H1 (cell line): Measurements from ENCODE around the gene SHANK2. TPM values are rescaled to one million over a fixed set of nuclear protein-coding genes. Genes with fewer than 3 reads are reported as not detected.
A peak's percentile ranks its signal among the peaks of the same experiment; 100 is the strongest.

Experiments
- CTCF ChIA-PET: fragments of 300-600 bp; sonication (Branson Sonifier 250); formaldehyde crosslinking; loops from one replicate; lab custom pipeline; 2021; ENCODE audit not compliant: partially characterized antibody; lab: Charles Lee
- POLR2A ChIA-PET: fragments of 300-600 bp; sonication (Branson Sonifier 250); formaldehyde crosslinking; loops from one replicate; lab custom pipeline; 2021; ENCODE audit warnings: inconsistent platforms; ENCODE audit not compliant: partially characterized antibody; lab: Charles Lee
- DNase-seq, 2 experiments: peaks; one replicate each; pipeline versions ENCODE4 v3.0.0 to v3.0.0-alpha.2; 2010 to 2022; ENCODE audit warnings: low spot score in 2 of 2, low read depth in 1 of 2, mixed read lengths in 1 of 2
- FAIRE-seq: peaks from 2 replicates; lab custom pipeline; 2011; peaks lifted over from hg19 to GRCh38; lab: Jason Lieb, UNC
- H2AFZ ChIP-seq: 2 replicates; pipeline ENCODE4 v1.8.1; 2012; ENCODE audit warnings: low read length, inconsistent platforms
- H2AK5ac ChIP-seq: 2 replicates; pipeline ENCODE4 v1.6.1; 2013; ENCODE audit warnings: low read depth, low read length
- H2BK120ac ChIP-seq: replicated peaks from 2 replicates; pipeline ENCODE3; 2013; ENCODE audit warnings: low read depth, low read length, inconsistent platforms
- H2BK12ac ChIP-seq: 2 replicates; pipeline ENCODE4 v1.6.1; 2013; ENCODE audit warnings: low read depth, low read length
- H2BK15ac ChIP-seq: 2 replicates; pipeline ENCODE4 v1.6.1; 2013; ENCODE audit warnings: low read length
- H2BK20ac ChIP-seq: 2 replicates; pipeline ENCODE4 v1.6.1; 2013; ENCODE audit warnings: low read length
- H2BK5ac ChIP-seq: 2 replicates; pipeline ENCODE4 v1.6.1; 2013; ENCODE audit warnings: low read depth, low read length
- H3K14ac ChIP-seq: 2 replicates; pipeline ENCODE4 v1.6.1; 2013; ENCODE audit warnings: inconsistent platforms; ENCODE audit not compliant: insufficient read length
- H3K18ac ChIP-seq: 2 replicates; pipeline ENCODE4 v1.6.1; 2013; ENCODE audit warnings: low read length; ENCODE audit errors: extremely low read depth
- H3K23ac ChIP-seq: 2 replicates; pipeline ENCODE4 v1.6.1; 2013; ENCODE audit warnings: inconsistent platforms; ENCODE audit not compliant: insufficient read length
- H3K23me2 ChIP-seq: 2 replicates; pipeline ENCODE4 v1.6.1; 2013; ENCODE audit warnings: low read depth, low read length
- H3K27ac ChIP-seq: 2 replicates; pipeline ENCODE4 v1.6.1; 2011; ENCODE audit warnings: low read depth, low read length, inconsistent platforms
- H3K27me3 ChIP-seq, 4 experiments: replicated peaks in 1 of 4; 1 replicate in 1 of 4; 2 replicates in 3 of 4; pipeline versions ENCODE4 v1.6.1 to v1.8.1; 2011 to 2013; ENCODE audit warnings: low read length in 3 of 4, mild to moderate bottlenecking in 3 of 4, inconsistent platforms in 2 of 4, mixed read lengths in 2 of 4, moderate library complexity in 1 of 4; ENCODE audit not compliant: control insufficient read depth in 3 of 4, insufficient read depth in 3 of 4; ENCODE audit errors: extremely low read depth in 1 of 4
- H3K36me3 ChIP-seq, 4 experiments: 2 replicates each; pipeline versions ENCODE4 v1.6.1 to v1.8.1; 2011 to 2013; ENCODE audit warnings: mild to moderate bottlenecking in 4 of 4, low read length in 3 of 4, moderate library complexity in 2 of 4, control low read depth in 1 of 4, inconsistent platforms in 1 of 4; ENCODE audit not compliant: insufficient read depth in 4 of 4, control insufficient read depth in 2 of 4
- H3K4ac ChIP-seq: replicated peaks from 2 replicates; pipeline ENCODE3; 2013; ENCODE audit warnings: low read length, low read depth, mixed read lengths, inconsistent platforms; ENCODE audit not compliant: insufficient read length
- H3K4me1 ChIP-seq, 4 experiments: replicated peaks in 1 of 4; 1 replicate in 1 of 4; 2 replicates in 3 of 4; pipeline versions ENCODE4 v1.6.1 to v1.8.1; 2011 to 2013; ENCODE audit warnings: low read length in 3 of 4, inconsistent platforms in 2 of 4, mixed read lengths in 1 of 4; ENCODE audit not compliant: insufficient read depth in 4 of 4, control insufficient read depth in 3 of 4
- H3K4me2 ChIP-seq, 2 experiments: 2 replicates each; pipeline versions ENCODE4 v1.6.1 to v1.8.1; 2011 to 2013; ENCODE audit warnings: low read depth in 2 of 2, low read length in 2 of 2, control low read depth in 1 of 2, inconsistent platforms in 1 of 2, mild to moderate bottlenecking in 1 of 2; ENCODE audit not compliant: insufficient read depth in 1 of 2
- H3K4me3 ChIP-seq, 4 experiments: fragments of 200-600, 300-600 bp in 1 of 4; sonication (generic), shearing (Covaris generic), sonication (Bioruptor Twin) in 1 of 4; 2 replicates each; pipeline versions ENCODE4 v1.5.1 to v1.8.1; 2011 to 2016; ENCODE audit warnings: low read length in 4 of 4, low read depth in 3 of 4, control low read depth in 2 of 4, inconsistent platforms in 2 of 4, mild to moderate bottlenecking in 2 of 4, mixed read lengths in 1 of 4, moderate library complexity in 1 of 4; ENCODE audit not compliant: insufficient read depth in 2 of 4; ENCODE audit errors: extremely low read depth in 1 of 4
- H3K56ac ChIP-seq: replicated peaks from 2 replicates; pipeline ENCODE3; 2013; ENCODE audit warnings: low read depth, mild to moderate bottlenecking, mixed read lengths, low read length, inconsistent platforms; ENCODE audit not compliant: insufficient read length
- H3K79me1 ChIP-seq: 2 replicates; pipeline ENCODE4 v1.6.1; 2013; ENCODE audit warnings: low read depth, low read length, control low read depth
- H3K79me2 ChIP-seq, 2 experiments: 2 replicates each; pipeline versions ENCODE4 v1.6.1 to v1.8.1; 2012 to 2013; ENCODE audit warnings: low read length in 2 of 2, mild to moderate bottlenecking in 2 of 2, inconsistent platforms in 1 of 2; ENCODE audit not compliant: insufficient read depth in 2 of 2, control insufficient read depth in 1 of 2
- H3K9ac ChIP-seq, 4 experiments: replicated peaks in 1 of 4; 1 replicate in 1 of 4; 2 replicates in 3 of 4; pipeline versions ENCODE4 v1.6.1 to v1.8.1; 2011 to 2013; ENCODE audit warnings: low read depth in 3 of 4, low read length in 3 of 4, control low read depth in 2 of 4, mild to moderate bottlenecking in 2 of 4, moderate library complexity in 2 of 4, inconsistent platforms in 1 of 4; ENCODE audit errors: extremely low read depth in 1 of 4
- H3K9me3 ChIP-seq, 2 experiments: 2 replicates each; pipeline versions ENCODE4 v1.6.1 to v1.8.1; 2012 to 2013; ENCODE audit warnings: mild to moderate bottlenecking in 2 of 2, moderate library complexity in 2 of 2, control low read depth in 1 of 2, inconsistent platforms in 1 of 2, low read depth in 1 of 2, low read length in 1 of 2, mixed read lengths in 1 of 2; ENCODE audit not compliant: insufficient read depth in 2 of 2
- H4K20me1 ChIP-seq, 2 experiments: replicated peaks in 1 of 2; 2 replicates each; pipeline versions ENCODE3 to v1.8.1; 2011 to 2013; ENCODE audit warnings: inconsistent platforms in 2 of 2, low read length in 2 of 2, mild to moderate bottlenecking in 1 of 2; ENCODE audit not compliant: insufficient read depth in 2 of 2, control insufficient read depth in 1 of 2
- H4K5ac ChIP-seq: 2 replicates; pipeline ENCODE4 v1.6.1; 2013; ENCODE audit warnings: low read length, low read depth, mixed read lengths, inconsistent platforms; ENCODE audit not compliant: insufficient read length
- H4K8ac ChIP-seq: 2 replicates; pipeline ENCODE4 v1.8.0; 2013; ENCODE audit warnings: mild to moderate bottlenecking, moderate library complexity, low read length, inconsistent platforms; ENCODE audit not compliant: insufficient read depth; ENCODE audit errors: extremely low read depth
- H4K91ac ChIP-seq: replicated peaks from 2 replicates; pipeline ENCODE3; 2013; ENCODE audit warnings: low read length, mixed read lengths, inconsistent platforms; ENCODE audit not compliant: insufficient read length
- ASH2L ChIP-seq: fragments of 200-600, 300-600 bp; sonication (generic); IDR thresholded peaks from one replicate; pipeline ENCODE4 v1.7.1; 2017; ENCODE audit warnings: low read length
- CTBP2 ChIP-seq: IDR thresholded peaks from 2 replicates; pipeline ENCODE4 v1.7.0; 2011; ENCODE audit warnings: borderline replicate concordance, mild to moderate bottlenecking, moderate library complexity, mixed read lengths, low read length; ENCODE audit not compliant: insufficient read depth, insufficient read length
- GTF2F1 ChIP-seq: IDR thresholded peaks from 2 replicates; pipeline ENCODE4 v1.6.1; 2012; ENCODE audit warnings: low read depth, low read length, improper control_type of control experiment, borderline replicate concordance
- JUND ChIP-seq: IDR thresholded peaks from 2 replicates; pipeline ENCODE4 v1.6.1; 2011; ENCODE audit warnings: mild to moderate bottlenecking, improper control_type of control experiment, low read length
- KDM4A ChIP-seq: IDR thresholded peaks from one replicate; pipeline ENCODE4 v1.7.1; 2012; ENCODE audit warnings: low read depth, mild to moderate bottlenecking, moderate library complexity, low read length, inconsistent platforms; ENCODE audit not compliant: severe bottlenecking
- PHF8 ChIP-seq: fragments of 200-600 bp; sonication (generic); conservative IDR thresholded peaks from 2 replicates; pipeline ENCODE4 v1.7.1; 2012; ENCODE audit warnings: low read depth, mild to moderate bottlenecking, inconsistent platforms, low read length, moderate library complexity
- RBBP5 ChIP-seq: IDR thresholded peaks from 2 replicates; pipeline ENCODE4 v1.7.1; 2012; ENCODE audit warnings: low read depth, mild to moderate bottlenecking, inconsistent platforms, low read length, moderate library complexity, borderline replicate concordance
- RNF2 ChIP-seq: fragments of 200-900, 300-1000 bp; sonication (generic); IDR thresholded peaks from 2 replicates; pipeline ENCODE4 v1.7.1; 2016; ENCODE audit warnings: borderline replicate concordance, low read depth, mild to moderate bottlenecking, antibody characterized with exemption, low read length; ENCODE audit not compliant: poor library complexity, severe bottlenecking; ENCODE audit errors: missing control alignments
- RXRA ChIP-seq: IDR thresholded peaks from 2 replicates; pipeline ENCODE4 v1.6.1; 2011; ENCODE audit warnings: low read depth, mild to moderate bottlenecking, low read length, moderate library complexity; ENCODE audit not compliant: insufficient read depth
- TAF1 ChIP-seq: IDR thresholded peaks from 2 replicates; pipeline ENCODE4 v1.6.1; 2011; ENCODE audit warnings: mild to moderate bottlenecking, low read depth, low read length
- USF2 ChIP-seq: IDR thresholded peaks from 2 replicates; pipeline ENCODE4 v1.6.1; 2011; ENCODE audit warnings: low read length, improper control_type of control experiment
- WGBS, 2 experiments: shearing (Covaris generic) in 1 of 2; methylation state at CpG; one replicate each; pipeline versions ENCODE4 v1.1.6 to v1.1.7; 2013 to 2015; ENCODE audit warnings: low lambda C conversion rate in 2 of 2, mixed read lengths in 2 of 2, inconsistent platforms in 1 of 2, low coverage in 1 of 2, missing lambda C conversion rate in 1 of 2; ENCODE audit not compliant: insufficient replicate concordance in 2 of 2, insufficient coverage in 1 of 2, insufficient read length in 1 of 2; ENCODE audit errors: extremely low coverage in 1 of 2, missing lambda C conversion rate in 1 of 2; 5-methylcytosine and 5-hydroxymethylcytosine counted together
- polyA plus RNA-seq, 7 experiments: library from polyadenylated mRNA; depleted of rRNA in 3 of 7; stranded (reverse) in 5 of 7; unstranded in 2 of 7; fragments of >200 nt in 5 of 7; fragments of 200-250 nt in 2 of 7; gene quantifications; 1 replicate in 5 of 7; 2 replicates in 1 of 7; 4 replicates in 1 of 7; pipeline versions ENCODE4 v1.2.1 to v1.2.3, GENCODE V29; 2011 to 2013; ENCODE audit warnings: missing spikeins in 2 of 7, mixed read lengths in 2 of 7
- total RNA-seq: library from RNA; stranded (reverse); fragmentation: NEBNext Ultra II Directional; extraction: Animal tissue kit (Norgen Biotek cat#: 25700); gene quantifications from 2 replicates; pipeline ENCODE4 v1.2.1, GENCODE V29; 2021

Gene SHANK2
- total and polyA plus RNA-seq, 2 of the 8 experiments (the other 6 are each of a cell fraction or from before 2014, with no cell fraction given), result 10.1 to 54.2 TPM

GRCh38 chr11:71248251-71248570 is 4.2 kb downstream of the SHANK2 start:
- POLR2A ChIA-PET, result interaction anchor here (1.1 to 3.6 kb wide), 5 partner anchors 10 to 204 kb away, joined by 3 to 11 read pairs (median 5); no protein-coding TSS in a partner anchor
- no peak for FAIRE-seq
- peak overlapping the region; percentile 19; the same call in 1 of the 2 replicates for H2BK15ac ChIP-seq
- H3K79me1 ChIP-seq, result peaks cover 2% of the 10 kb centered on the region; the same call in 1 of the 2 replicates
- H3K79me2 ChIP-seq, result peaks cover 16 to 58% of the 10 kb centered on the region in 2 experiments
- 0 out of 2 replicates have a peak overlapping the region, but pooled peaks have one; percentile 1 for H4K8ac ChIP-seq
- H3K36me3 ChIP-seq, result no peaks in the 10 kb centered on the region
- peak overlapping the region in 2 of 4 experiments; percentile 12 to 56; a peak in 3 of 8 replicates for H3K4me3 ChIP-seq
- H3K4me2 ChIP-seq, result peak overlapping the region; percentile 53 to 93
- 80% methylated on average over 13 of the region's 13 CpGs; no CpG with 5 or more reads in 1 of the 2 experiments for WGBS, 2 experiments
- no peak overlapping the region for H2AFZ ChIP-seq
- peak overlapping the region; percentile 66; the same call in 1 of the 2 replicates for H3K27ac ChIP-seq
- no peak overlapping the region for H3K14ac ChIP-seq
- H3K27me3 ChIP-seq, result no peaks in the 10 kb centered on the region
- H2BK12ac ChIP-seq, result peak overlapping the region; percentile 99; the same call in 1 of the 2 replicates
- no peak overlapping the region; a peak in 1 of 7 replicates for H3K9ac ChIP-seq
- H2AK5ac ChIP-seq, result peak overlapping the region; percentile 68; the same call in 1 of the 2 replicates
- peak overlapping the region; percentile 66 for H2BK120ac ChIP-seq
- peak overlapping the region; percentile 66 for H3K56ac ChIP-seq
- peak overlapping the region; percentile 93; the same call in 1 of the 2 replicates for H2BK5ac ChIP-seq
- H4K91ac ChIP-seq, result peak overlapping the region; percentile 48
- H3K23me2 ChIP-seq, result peaks cover 23% of the 10 kb centered on the region; the same call in 1 of the 2 replicates
- CTCF ChIA-PET, result interaction anchor here (0.6 to 2.8 kb wide), 5 partner anchors 123 to 433 kb away, joined by 3 to 12 read pairs (median 4); no protein-coding TSS in a partner anchor
- no peak overlapping the region for H3K23ac ChIP-seq
- peaks cover 20 to 55% (median 47%) of the 10 kb centered on the region in 4 experiments for H3K4me1 ChIP-seq
- peak overlapping the region; percentile 74; the same call in 1 of the 2 replicates for H2BK20ac ChIP-seq
- H4K20me1 ChIP-seq, result peaks cover 0 to 4% of the 10 kb centered on the region in 2 experiments
- H3K18ac ChIP-seq, result peak overlapping the region; percentile 91
- H4K5ac ChIP-seq, result peak overlapping the region; percentile 60
- H3K4ac ChIP-seq, result peak overlapping the region; percentile 64
- no peaks in the 10 kb centered on the region for H3K9me3 ChIP-seq
- no peak for DNase-seq
- TF ChIP-seq PHF8 (no peak), KDM4A (no peak), GTF2F1 (no peak), JUND (no peak), RXRA (no peak), ASH2L (no peak), USF2 (no peak), RNF2 (no peak), RBBP5 (no peak), TAF1 (no peak), CTBP2 (no peak)
